Measurements from ENCODE around the gene PDK4. TPM values are rescaled to one million over a fixed set of nuclear protein-coding genes. Genes with fewer than 3 reads are reported as not detected.

The PDK4 gene
- total and polyA plus RNA-seq, 9 of the 15 experiments (the other 6 are each of a cell fraction or from before 2014, with no cell fraction given): 0.03 to 0.24 (median 0.08) TPM; not detected in 2

DNA sequence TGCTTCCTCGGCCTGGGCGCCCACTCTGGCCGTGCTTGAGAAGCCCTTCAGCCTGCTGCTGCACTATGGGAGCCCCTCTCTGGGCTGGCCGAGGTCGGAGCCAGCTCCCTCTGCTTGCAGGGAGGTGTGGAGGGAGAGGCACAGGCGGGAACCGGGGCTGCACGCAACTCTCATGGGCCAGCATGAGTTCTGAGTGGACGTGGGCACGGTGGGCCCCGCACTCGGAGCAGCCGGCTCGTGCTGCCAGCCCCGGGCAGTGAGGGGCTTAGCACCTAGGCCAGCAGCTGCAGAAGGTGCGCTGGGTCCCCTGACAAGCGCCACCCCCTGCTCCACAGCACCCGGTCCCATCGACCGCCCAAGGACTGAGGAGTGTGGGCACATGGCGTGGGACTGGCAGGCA lies 9.0 kb upstream of the PDK4 start:
- FAIRE-seq (no peak), ATAC-seq (no peak)
- TF ChIP-seq NR2C1 (IDR thresholded peaks at IDR 0.05): no peak
- TF ChIP-seq NR2C1 (tag; IDR thresholded peaks at IDR 0.05): no peak
- TF ChIP-seq MIER1 (IDR thresholded peaks at IDR 0.05; ENCODE audit: low read depth): no peak
- TF ChIP-seq RFX7 (CRISPR knock-in tag; IDR thresholded peaks at IDR 0.05): no peak
- TF ChIP-seq, protein P1, sequence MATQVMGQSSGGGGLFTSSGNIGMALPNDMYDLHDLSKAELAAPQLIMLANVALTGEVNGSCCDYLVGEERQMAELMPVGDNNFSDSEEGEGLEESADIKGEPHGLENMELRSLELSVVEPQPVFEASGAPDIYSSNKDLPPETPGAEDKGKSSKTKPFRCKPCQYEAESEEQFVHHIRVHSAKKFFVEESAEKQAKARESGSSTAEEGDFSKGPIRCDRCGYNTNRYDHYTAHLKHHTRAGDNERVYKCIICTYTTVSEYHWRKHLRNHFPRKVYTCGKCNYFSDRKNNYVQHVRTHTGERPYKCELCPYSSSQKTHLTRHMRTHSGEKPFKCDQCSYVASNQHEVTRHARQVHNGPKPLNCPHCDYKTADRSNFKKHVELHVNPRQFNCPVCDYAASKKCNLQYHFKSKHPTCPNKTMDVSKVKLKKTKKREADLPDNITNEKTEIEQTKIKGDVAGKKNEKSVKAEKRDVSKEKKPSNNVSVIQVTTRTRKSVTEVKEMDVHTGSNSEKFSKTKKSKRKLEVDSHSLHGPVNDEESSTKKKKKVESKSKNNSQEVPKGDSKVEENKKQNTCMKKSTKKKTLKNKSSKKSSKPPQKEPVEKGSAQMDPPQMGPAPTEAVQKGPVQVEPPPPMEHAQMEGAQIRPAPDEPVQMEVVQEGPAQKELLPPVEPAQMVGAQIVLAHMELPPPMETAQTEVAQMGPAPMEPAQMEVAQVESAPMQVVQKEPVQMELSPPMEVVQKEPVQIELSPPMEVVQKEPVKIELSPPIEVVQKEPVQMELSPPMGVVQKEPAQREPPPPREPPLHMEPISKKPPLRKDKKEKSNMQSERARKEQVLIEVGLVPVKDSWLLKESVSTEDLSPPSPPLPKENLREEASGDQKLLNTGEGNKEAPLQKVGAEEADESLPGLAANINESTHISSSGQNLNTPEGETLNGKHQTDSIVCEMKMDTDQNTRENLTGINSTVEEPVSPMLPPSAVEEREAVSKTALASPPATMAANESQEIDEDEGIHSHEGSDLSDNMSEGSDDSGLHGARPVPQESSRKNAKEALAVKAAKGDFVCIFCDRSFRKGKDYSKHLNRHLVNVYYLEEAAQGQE (IDR thresholded peaks at IDR 0.05; ENCODE audit: borderline replicate concordance): no peak
- TF ChIP-seq, protein P1 (CRISPR knock-in tag; IDR thresholded peaks at IDR 0.05; ENCODE audit: low read depth): no peak
- no peak for TF ChIP-seq MCM3 (IDR thresholded peaks at IDR 0.05)
- TF ChIP-seq, protein P2, sequence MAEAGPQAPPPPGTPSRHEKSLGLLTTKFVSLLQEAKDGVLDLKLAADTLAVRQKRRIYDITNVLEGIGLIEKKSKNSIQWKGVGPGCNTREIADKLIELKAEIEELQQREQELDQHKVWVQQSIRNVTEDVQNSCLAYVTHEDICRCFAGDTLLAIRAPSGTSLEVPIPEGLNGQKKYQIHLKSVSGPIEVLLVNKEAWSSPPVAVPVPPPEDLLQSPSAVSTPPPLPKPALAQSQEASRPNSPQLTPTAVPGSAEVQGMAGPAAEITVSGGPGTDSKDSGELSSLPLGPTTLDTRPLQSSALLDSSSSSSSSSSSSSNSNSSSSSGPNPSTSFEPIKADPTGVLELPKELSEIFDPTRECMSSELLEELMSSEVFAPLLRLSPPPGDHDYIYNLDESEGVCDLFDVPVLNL (CRISPR knock-in tag; IDR thresholded peaks at IDR 0.05; ENCODE audit: low read depth): no peak
- TF ChIP-seq RAD51 (IDR thresholded peaks at IDR 0.05; ENCODE audit: borderline replicate concordance, low read depth): no peak
- TF ChIP-seq, protein P3, sequence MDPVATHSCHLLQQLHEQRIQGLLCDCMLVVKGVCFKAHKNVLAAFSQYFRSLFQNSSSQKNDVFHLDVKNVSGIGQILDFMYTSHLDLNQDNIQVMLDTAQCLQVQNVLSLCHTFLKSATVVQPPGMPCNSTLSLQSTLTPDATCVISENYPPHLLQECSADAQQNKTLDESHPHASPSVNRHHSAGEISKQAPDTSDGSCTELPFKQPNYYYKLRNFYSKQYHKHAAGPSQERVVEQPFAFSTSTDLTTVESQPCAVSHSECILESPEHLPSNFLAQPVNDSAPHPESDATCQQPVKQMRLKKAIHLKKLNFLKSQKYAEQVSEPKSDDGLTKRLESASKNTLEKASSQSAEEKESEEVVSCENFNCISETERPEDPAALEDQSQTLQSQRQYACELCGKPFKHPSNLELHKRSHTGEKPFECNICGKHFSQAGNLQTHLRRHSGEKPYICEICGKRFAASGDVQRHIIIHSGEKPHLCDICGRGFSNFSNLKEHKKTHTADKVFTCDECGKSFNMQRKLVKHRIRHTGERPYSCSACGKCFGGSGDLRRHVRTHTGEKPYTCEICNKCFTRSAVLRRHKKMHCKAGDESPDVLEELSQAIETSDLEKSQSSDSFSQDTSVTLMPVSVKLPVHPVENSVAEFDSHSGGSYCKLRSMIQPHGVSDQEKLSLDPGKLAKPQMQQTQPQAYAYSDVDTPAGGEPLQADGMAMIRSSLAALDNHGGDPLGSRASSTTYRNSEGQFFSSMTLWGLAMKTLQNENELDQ (CRISPR knock-in tag; IDR thresholded peaks at IDR 0.05; ENCODE audit: borderline replicate concordance): no peak
- TF ChIP-seq ZNF263 (CRISPR knock-in tag; IDR thresholded peaks at IDR 0.05; ENCODE audit: borderline replicate concordance): no peak
- TF ChIP-seq NR2F6 (CRISPR knock-in tag; IDR thresholded peaks at IDR 0.05): no peak
- no peak for TF ChIP-seq ZC3H4 (CRISPR knock-in tag; IDR thresholded peaks at IDR 0.05; ENCODE audit: borderline replicate concordance)

More for the DNA sequence above, 9.0 kb upstream of the PDK4 start:
- H3K27me3 ChIP-seq (ENCODE audit: control insufficient read depth in 2 of 2, insufficient read depth in 2 of 2, low read length in 2 of 2): no peaks in the 10 kb centered on the region
- ChIA-PET CTCF (ENCODE audit: low intra/inter-chr PET ratio) (no interaction called here), POLR2A (no interaction called here)
- no peak overlapping the region for H3K27ac ChIP-seq (ENCODE audit: extremely low read depth, low read depth, low read length)
- no peak overlapping the region for H3K4me2 ChIP-seq (ENCODE audit: insufficient read depth, low read length)
- no peaks in the 10 kb centered on the region for H3K9me1 ChIP-seq (ENCODE audit: control insufficient read depth, insufficient read depth, low read length)
- peaks cover 7 to 8% of the 10 kb centered on the region in 2 experiments; a peak in 4 of 5 replicates for H3K4me1 ChIP-seq (replicated peaks in 1 of 2; ENCODE audit: control insufficient read depth in 2 of 2, insufficient read depth in 2 of 2, low read length in 2 of 2)
- DNase-seq (ENCODE audit: extremely low read depth in 1 of 4, low spot score in 3 of 4): no peak
- no peaks in the 10 kb centered on the region; the same call in 1 of the 2 replicates for H3K9me3 ChIP-seq (replicated peaks; ENCODE audit: control insufficient read depth, insufficient read depth, low read depth, low read length)
- H2AFZ ChIP-seq (ENCODE audit: low read depth, low read length): no peak overlapping the region
- no peak overlapping the region for H3K9ac ChIP-seq (ENCODE audit: insufficient read depth in 1 of 2, low read depth in 2 of 2, low read length in 2 of 2)
- H3K4me3 ChIP-seq: no peak overlapping the region
- H3K79me2 ChIP-seq (ENCODE audit: control insufficient read depth, insufficient read depth, low read length): no peaks in the 10 kb centered on the region
- WGBS (ENCODE audit: insufficient coverage, low coverage, missing lambda C conversion rate): 34% methylated on average over 18 of the region's 21 CpGs
- no peaks in the 10 kb centered on the region for H4K20me1 ChIP-seq (replicated peaks; ENCODE audit: control insufficient read depth, insufficient read depth, low read length)
- BruUV-seq (replicated peaks): no TSS peak
- intact Hi-C loops (cut with micrococcal nuclease) (no loop called here), in situ Hi-C loops (cut with MboI) (no loop called here)
- H3K36me3 ChIP-seq (ENCODE audit: control insufficient read depth, insufficient read depth, low read length): no peaks in the 10 kb centered on the region

Measured in K562 (cell line).